NB4 (cell line): ENCODE data around the gene SLC25A17.

Experiments used
- MYC ChIP-seq: IDR thresholded peaks from 2 replicates; pipeline ENCODE4 v1.6.1; 2011; ENCODE audit warnings: low read depth, low read length
- POLR2A ChIP-seq: IDR thresholded peaks from 2 replicates; pipeline ENCODE4 v1.6.1; 2011; ENCODE audit warnings: mild to moderate bottlenecking; ENCODE audit not compliant: insufficient read length; ENCODE audit errors: extremely low read depth
- TF ChIP-seq, protein P1 (sequence below): IDR thresholded peaks from one replicate; pipeline ENCODE4 v1.5.1; 2012; ENCODE audit warnings: low read depth, low read length

DNA sequence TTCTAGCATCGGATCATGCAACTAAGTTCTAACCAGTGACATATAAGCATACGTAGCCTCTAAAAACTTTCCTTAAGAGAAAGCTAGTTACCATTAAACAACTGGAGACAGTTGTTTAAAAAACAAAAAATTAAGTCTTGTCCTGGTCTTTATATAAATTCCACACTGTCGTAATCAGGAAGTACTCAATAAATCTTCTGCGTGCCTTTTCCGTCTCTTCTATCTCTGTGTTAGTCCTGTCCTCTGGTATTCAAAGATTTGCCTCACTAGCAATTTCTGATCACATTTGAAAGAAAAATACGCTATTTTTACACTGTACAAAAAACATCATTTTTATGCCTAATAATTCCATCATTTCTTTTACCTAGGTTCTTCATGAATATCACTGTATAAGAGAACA, 10.0 kb upstream of the SLC25A17 start:
- TF ChIP-seq MYC (no peak), POLR2A (no peak)
- TF ChIP-seq, protein P1, sequence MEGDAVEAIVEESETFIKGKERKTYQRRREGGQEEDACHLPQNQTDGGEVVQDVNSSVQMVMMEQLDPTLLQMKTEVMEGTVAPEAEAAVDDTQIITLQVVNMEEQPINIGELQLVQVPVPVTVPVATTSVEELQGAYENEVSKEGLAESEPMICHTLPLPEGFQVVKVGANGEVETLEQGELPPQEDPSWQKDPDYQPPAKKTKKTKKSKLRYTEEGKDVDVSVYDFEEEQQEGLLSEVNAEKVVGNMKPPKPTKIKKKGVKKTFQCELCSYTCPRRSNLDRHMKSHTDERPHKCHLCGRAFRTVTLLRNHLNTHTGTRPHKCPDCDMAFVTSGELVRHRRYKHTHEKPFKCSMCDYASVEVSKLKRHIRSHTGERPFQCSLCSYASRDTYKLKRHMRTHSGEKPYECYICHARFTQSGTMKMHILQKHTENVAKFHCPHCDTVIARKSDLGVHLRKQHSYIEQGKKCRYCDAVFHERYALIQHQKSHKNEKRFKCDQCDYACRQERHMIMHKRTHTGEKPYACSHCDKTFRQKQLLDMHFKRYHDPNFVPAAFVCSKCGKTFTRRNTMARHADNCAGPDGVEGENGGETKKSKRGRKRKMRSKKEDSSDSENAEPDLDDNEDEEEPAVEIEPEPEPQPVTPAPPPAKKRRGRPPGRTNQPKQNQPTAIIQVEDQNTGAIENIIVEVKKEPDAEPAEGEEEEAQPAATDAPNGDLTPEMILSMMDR = no peak
